ENCODE measurements around the gene IGSF8.

The IGSF8 gene

GRCh38 chr1:160046494-160047110 lies 51.8 kb downstream of the IGSF8 start:
- DNase-seq (ENCODE audit: low read depth) = no peak
- no peak overlapping the region for H3K4me3 ChIP-seq (ENCODE audit: control insufficient read depth, low read depth, low read length)
- peak; percentile 59 for TF ChIP-seq CTCF (IDR thresholded peaks at IDR 0.05; ENCODE audit: control insufficient read depth, insufficient read depth, low read depth, low read length, missing control alignments)

- no peak overlapping the region for H3K4me3 ChIP-seq (ENCODE audit: control insufficient read depth, low read depth, low read length)
- TF ChIP-seq CTCF (IDR thresholded peaks at IDR 0.05; ENCODE audit: control insufficient read depth, insufficient read depth, low read depth, low read length, missing control alignments) = no peak
- no peak for DNase-seq (ENCODE audit: low read depth)
Measured at GRCh38 chr1:160045653-160046052, 52.8 kb downstream of the IGSF8 start.

- H3K4me3 ChIP-seq (ENCODE audit: control insufficient read depth, low read depth, low read length) = no peak overlapping the region
- DNase-seq (ENCODE audit: low read depth) = no peak
- TF ChIP-seq CTCF (IDR thresholded peaks at IDR 0.05; ENCODE audit: control insufficient read depth, insufficient read depth, low read depth, low read length, missing control alignments) = no peak
Measured at GRCh38 chr1:160043543-160043942, 54.9 kb downstream of the IGSF8 start.

Measured in AG09309 (cell line).